Liver (tissue), 9 donors: ENCODE measurements around the gene ENPP3. TPM values are rescaled to one million over a fixed set of nuclear protein-coding genes. Genes with fewer than 3 reads are reported as not detected.

Experiments used
- DNase-seq: peaks from one replicate; pipeline ENCODE4 v3.0.0-alpha.2; 2017; ENCODE audit warnings: low spot score
- H3K27ac ChIP-seq, 2 donors: one replicate each; pipeline ENCODE4 v1.7.0; 2013; ENCODE audit warnings: inconsistent platforms in 2 of 2, low read length in 2 of 2, control low read depth in 1 of 2, low read depth in 1 of 2, mild to moderate bottlenecking in 1 of 2
- H3K27me3 ChIP-seq, 4 donors: one replicate each; pipeline versions ENCODE4 v1.6.1 to v1.7.0; 2013; ENCODE audit warnings: low read length in 3 of 4, inconsistent platforms in 1 of 4, mild to moderate bottlenecking in 1 of 4, moderate library complexity in 1 of 4; ENCODE audit not compliant: control insufficient read depth in 4 of 4, insufficient read depth in 4 of 4
- H3K36me3 ChIP-seq, 4 donors: one replicate each; pipeline versions ENCODE4 v1.6.1 to v1.7.0; 2013; ENCODE audit warnings: low read length in 3 of 4, mild to moderate bottlenecking in 3 of 4, low read depth in 1 of 4, moderate library complexity in 1 of 4; ENCODE audit not compliant: control insufficient read depth in 4 of 4, insufficient read depth in 3 of 4
- H3K4me1 ChIP-seq, 4 donors: one replicate each; pipeline versions ENCODE4 v1.6.1 to v1.7.0; 2013; ENCODE audit warnings: low read length in 3 of 4, mild to moderate bottlenecking in 3 of 4, moderate library complexity in 1 of 4; ENCODE audit not compliant: control insufficient read depth in 4 of 4, insufficient read depth in 4 of 4
- H3K4me3 ChIP-seq, 3 donors: one replicate each; pipeline versions ENCODE4 v1.6.1 to v1.7.0; 2013; ENCODE audit warnings: low read length in 3 of 3, control low read depth in 1 of 3, low read depth in 1 of 3, mild to moderate bottlenecking in 1 of 3
- H3K9ac ChIP-seq, 2 donors: one replicate each; pipeline ENCODE4 v1.7.0; 2013; ENCODE audit warnings: low read length in 2 of 2, mild to moderate bottlenecking in 2 of 2, moderate library complexity in 2 of 2, control low read depth in 1 of 2, low read depth in 1 of 2
- H3K9me3 ChIP-seq, 4 donors: one replicate each; pipeline versions ENCODE4 v1.6.1 to v1.7.0; 2013; ENCODE audit warnings: low read length in 3 of 4; ENCODE audit not compliant: control insufficient read depth in 4 of 4
- ATF3 ChIP-seq: IDR thresholded peaks from 2 replicates; pipeline ENCODE4 v1.6.1; 2016; ENCODE audit warnings: antibody characterized with exemption
- CTCF ChIP-seq: fragments of 150-350 bp; IDR thresholded peaks from 2 replicates; pipeline ENCODE4 v1.5.1; 2017; ENCODE audit warnings: improper control_type of control experiment, low read depth, low read length; ENCODE audit not compliant: missing input control
- EGR1 ChIP-seq, 2 donors: IDR thresholded peaks; 2 replicates each; pipeline ENCODE4 v1.6.1; 2016 to 2018; ENCODE audit warnings: antibody characterized with exemption in 2 of 2, low read depth in 2 of 2
- FOXA1 ChIP-seq: IDR thresholded peaks from 2 replicates; pipeline ENCODE4 v1.6.1; 2016; ENCODE audit warnings: antibody characterized with exemption
- FOXA2 ChIP-seq: IDR thresholded peaks from 2 replicates; pipeline ENCODE4 v1.6.1; 2016; ENCODE audit warnings: antibody characterized with exemption
- GABPA ChIP-seq, 2 donors: IDR thresholded peaks in 1 of 2; conservative IDR thresholded peaks in 1 of 2; 2 replicates each; pipeline ENCODE4 v1.6.1; 2016; ENCODE audit warnings: antibody characterized with exemption in 2 of 2, mild to moderate bottlenecking in 1 of 2, moderate library complexity in 1 of 2
- HNF4A ChIP-seq, 2 donors: conservative IDR thresholded peaks; 2 replicates each; pipeline ENCODE4 v1.6.1; 2016; ENCODE audit warnings: antibody characterized with exemption in 2 of 2, mild to moderate bottlenecking in 2 of 2
- HNF4G ChIP-seq: IDR thresholded peaks from 2 replicates; pipeline ENCODE4 v1.6.1; 2016; ENCODE audit warnings: antibody characterized with exemption
- JUND ChIP-seq, 2 donors: IDR thresholded peaks; 2 replicates each; pipeline ENCODE4 v1.6.1; 2016; ENCODE audit warnings: antibody characterized with exemption in 2 of 2
- MAX ChIP-seq: IDR thresholded peaks from 2 replicates; pipeline ENCODE4 v1.6.1; 2016; ENCODE audit warnings: antibody characterized with exemption
- NR2F2 ChIP-seq: IDR thresholded peaks from 2 replicates; pipeline ENCODE4 v1.6.1; 2016; ENCODE audit warnings: antibody characterized with exemption
- RAD21 ChIP-seq, 2 donors: IDR thresholded peaks; 2 replicates each; pipeline ENCODE4 v1.6.1; 2016; ENCODE audit warnings: antibody characterized with exemption in 2 of 2, mild to moderate bottlenecking in 2 of 2
- REST ChIP-seq: IDR thresholded peaks from 2 replicates; pipeline ENCODE4 v1.6.1; 2016; ENCODE audit warnings: antibody characterized with exemption, mild to moderate bottlenecking
- RXRA ChIP-seq, 2 donors: IDR thresholded peaks; 2 replicates each; pipeline ENCODE4 v1.6.1; 2017 to 2018; ENCODE audit warnings: antibody characterized with exemption in 2 of 2, mild to moderate bottlenecking in 1 of 2
- SP1 ChIP-seq: IDR thresholded peaks from 2 replicates; pipeline ENCODE4 v1.6.1; 2018; ENCODE audit warnings: antibody characterized with exemption, mild to moderate bottlenecking
- TAF1 ChIP-seq: conservative IDR thresholded peaks from 2 replicates; pipeline ENCODE4 v1.6.1; 2016; ENCODE audit warnings: antibody characterized with exemption, mild to moderate bottlenecking
- YY1 ChIP-seq: IDR thresholded peaks from 2 replicates; pipeline ENCODE4 v1.6.1; 2016; ENCODE audit warnings: antibody characterized with exemption, mild to moderate bottlenecking
- ZBTB33 ChIP-seq: IDR thresholded peaks from 2 replicates; pipeline ENCODE4 v1.6.1; 2016; ENCODE audit warnings: antibody characterized with exemption
- WGBS: extraction: QIAGEN DNeasy Blood & Tissue Kit; methylation state at CpG from one replicate; pipeline ENCODE4 v1.1.7; 2013; 5-methylcytosine and 5-hydroxymethylcytosine counted together
- polyA plus RNA-seq, 2 donors: library from polyadenylated mRNA; stranded (reverse) in 1 of 2; unstranded in 1 of 2; fragments of 200-250 nt in 1 of 2; fragments of >200 nt in 1 of 2; fragmentation: Nextera tagmentation in 1 of 2; extraction: Ambion mirVana in 1 of 2; gene quantifications; one replicate each; pipeline versions ENCODE4 v1.2.1 to v1.2.3, GENCODE V29; 2013 to 2015
- total RNA-seq, 2 donors: library from RNA; depleted of rRNA; stranded (reverse); fragments of >200 nt; gene quantifications; one replicate each; pipeline ENCODE4 v1.2.3, GENCODE V29; 2014
- donor health status: healthy.
- donor health status: healthy.
- donor health status: healthy.
- donor health status: healthy.
- donor health status: healthy.

Gene ENPP3
- total and polyA plus RNA-seq, 4 donors: 0.51 to 6.1 (median 1.1) TPM

GRCh38 chr6:131657222-131657621, 20.1 kb downstream of the ENPP3 start:
- no peak for DNase-seq
- Histone ChIP-seq H3K36me3 (no peaks in the 10 kb centered on the region), H3K4me3 (no peak overlapping the region), H3K9me3 (no peaks in the 10 kb centered on the region), H3K9ac (no peak overlapping the region), H3K4me1 (no peaks in the 10 kb centered on the region), H3K27me3 (no peaks in the 10 kb centered on the region), H3K27ac (no peak overlapping the region)
- no peak for TF ChIP-seq HNF4A (conservative IDR thresholded peaks at IDR 0.05)
- TF ChIP-seq TAF1: no peak
- no peak for TF ChIP-seq YY1
- TF ChIP-seq RXRA (IDR thresholded peaks at IDR 0.05): no peak
- no peak for TF ChIP-seq FOXA2
- no peak for TF ChIP-seq JUND (IDR thresholded peaks at IDR 0.05)
- no peak for TF ChIP-seq ZBTB33
- TF ChIP-seq MAX: no peak
- TF ChIP-seq CTCF: no peak
- no peak for TF ChIP-seq HNF4G
- no peak for TF ChIP-seq EGR1 (IDR thresholded peaks at IDR 0.05; ENCODE audit: low read depth in 2 of 2)
- no peak for TF ChIP-seq NR2F2
- TF ChIP-seq RAD21 (IDR thresholded peaks at IDR 0.05): no peak
- TF ChIP-seq REST: no peak
- no peak for TF ChIP-seq GABPA (IDR thresholded peaks at IDR 0.05 in 1 of 2, conservative IDR thresholded peaks at IDR 0.05 in 1 of 2)
- no peak for TF ChIP-seq ATF3
- TF ChIP-seq FOXA1: no peak
- TF ChIP-seq SP1: no peak
- 92% methylated on average over 2 of the region's 2 CpGs for WGBS
